H1 (cell line): Measurements from ENCODE around the gene SMC6. TPM values are rescaled to one million over a fixed set of nuclear protein-coding genes. Genes with fewer than 3 reads are reported as not detected.

Experiments used
- CTCF ChIA-PET: fragments of 300-600 bp; sonication (Branson Sonifier 250); formaldehyde crosslinking; loops from one replicate; lab custom pipeline; 2021; ENCODE audit not compliant: partially characterized antibody; lab: Charles Lee
- POLR2A ChIA-PET: fragments of 300-600 bp; sonication (Branson Sonifier 250); formaldehyde crosslinking; loops from one replicate; lab custom pipeline; 2021; ENCODE audit warnings: inconsistent platforms; ENCODE audit not compliant: partially characterized antibody; lab: Charles Lee
- DNase-seq, 2 experiments: peaks; one replicate each; pipeline versions ENCODE4 v3.0.0 to v3.0.0-alpha.2; 2010 to 2022; ENCODE audit warnings: low spot score in 2 of 2, low read depth in 1 of 2, mixed read lengths in 1 of 2
- FAIRE-seq: peaks from 2 replicates; lab custom pipeline; 2011; peaks lifted over from hg19 to GRCh38; lab: Jason Lieb, UNC
- H2AFZ ChIP-seq: 2 replicates; pipeline ENCODE4 v1.8.1; 2012; ENCODE audit warnings: low read length, inconsistent platforms
- H2AK5ac ChIP-seq: 2 replicates; pipeline ENCODE4 v1.6.1; 2013; ENCODE audit warnings: low read depth, low read length
- H2BK120ac ChIP-seq: replicated peaks from 2 replicates; pipeline ENCODE3; 2013; ENCODE audit warnings: low read depth, low read length, inconsistent platforms
- H2BK12ac ChIP-seq: 2 replicates; pipeline ENCODE4 v1.6.1; 2013; ENCODE audit warnings: low read depth, low read length
- H2BK15ac ChIP-seq: 2 replicates; pipeline ENCODE4 v1.6.1; 2013; ENCODE audit warnings: low read length
- H2BK20ac ChIP-seq: 2 replicates; pipeline ENCODE4 v1.6.1; 2013; ENCODE audit warnings: low read length
- H2BK5ac ChIP-seq: 2 replicates; pipeline ENCODE4 v1.6.1; 2013; ENCODE audit warnings: low read depth, low read length
- H3K14ac ChIP-seq: 2 replicates; pipeline ENCODE4 v1.6.1; 2013; ENCODE audit warnings: inconsistent platforms; ENCODE audit not compliant: insufficient read length
- H3K18ac ChIP-seq: 2 replicates; pipeline ENCODE4 v1.6.1; 2013; ENCODE audit warnings: low read length; ENCODE audit errors: extremely low read depth
- H3K23ac ChIP-seq: 2 replicates; pipeline ENCODE4 v1.6.1; 2013; ENCODE audit warnings: inconsistent platforms; ENCODE audit not compliant: insufficient read length
- H3K23me2 ChIP-seq: 2 replicates; pipeline ENCODE4 v1.6.1; 2013; ENCODE audit warnings: low read depth, low read length
- H3K27ac ChIP-seq: 2 replicates; pipeline ENCODE4 v1.6.1; 2011; ENCODE audit warnings: low read depth, low read length, inconsistent platforms
- H3K27me3 ChIP-seq, 4 experiments: replicated peaks in 1 of 4; 1 replicate in 1 of 4; 2 replicates in 3 of 4; pipeline versions ENCODE4 v1.6.1 to v1.8.1; 2011 to 2013; ENCODE audit warnings: low read length in 3 of 4, mild to moderate bottlenecking in 3 of 4, inconsistent platforms in 2 of 4, mixed read lengths in 2 of 4, moderate library complexity in 1 of 4; ENCODE audit not compliant: control insufficient read depth in 3 of 4, insufficient read depth in 3 of 4; ENCODE audit errors: extremely low read depth in 1 of 4
- H3K36me3 ChIP-seq, 4 experiments: 2 replicates each; pipeline versions ENCODE4 v1.6.1 to v1.8.1; 2011 to 2013; ENCODE audit warnings: mild to moderate bottlenecking in 4 of 4, low read length in 3 of 4, moderate library complexity in 2 of 4, control low read depth in 1 of 4, inconsistent platforms in 1 of 4; ENCODE audit not compliant: insufficient read depth in 4 of 4, control insufficient read depth in 2 of 4
- H3K4ac ChIP-seq: replicated peaks from 2 replicates; pipeline ENCODE3; 2013; ENCODE audit warnings: low read length, low read depth, mixed read lengths, inconsistent platforms; ENCODE audit not compliant: insufficient read length
- H3K4me1 ChIP-seq, 4 experiments: replicated peaks in 1 of 4; 1 replicate in 1 of 4; 2 replicates in 3 of 4; pipeline versions ENCODE4 v1.6.1 to v1.8.1; 2011 to 2013; ENCODE audit warnings: low read length in 3 of 4, inconsistent platforms in 2 of 4, mixed read lengths in 1 of 4; ENCODE audit not compliant: insufficient read depth in 4 of 4, control insufficient read depth in 3 of 4
- H3K4me2 ChIP-seq, 2 experiments: 2 replicates each; pipeline versions ENCODE4 v1.6.1 to v1.8.1; 2011 to 2013; ENCODE audit warnings: low read depth in 2 of 2, low read length in 2 of 2, control low read depth in 1 of 2, inconsistent platforms in 1 of 2, mild to moderate bottlenecking in 1 of 2; ENCODE audit not compliant: insufficient read depth in 1 of 2
- H3K4me3 ChIP-seq, 4 experiments: fragments of 200-600, 300-600 bp in 1 of 4; sonication (generic), shearing (Covaris generic), sonication (Bioruptor Twin) in 1 of 4; 2 replicates each; pipeline versions ENCODE4 v1.5.1 to v1.8.1; 2011 to 2016; ENCODE audit warnings: low read length in 4 of 4, low read depth in 3 of 4, control low read depth in 2 of 4, inconsistent platforms in 2 of 4, mild to moderate bottlenecking in 2 of 4, mixed read lengths in 1 of 4, moderate library complexity in 1 of 4; ENCODE audit not compliant: insufficient read depth in 2 of 4; ENCODE audit errors: extremely low read depth in 1 of 4
- H3K56ac ChIP-seq: replicated peaks from 2 replicates; pipeline ENCODE3; 2013; ENCODE audit warnings: low read depth, mild to moderate bottlenecking, mixed read lengths, low read length, inconsistent platforms; ENCODE audit not compliant: insufficient read length
- H3K79me1 ChIP-seq: 2 replicates; pipeline ENCODE4 v1.6.1; 2013; ENCODE audit warnings: low read depth, low read length, control low read depth
- H3K79me2 ChIP-seq, 2 experiments: 2 replicates each; pipeline versions ENCODE4 v1.6.1 to v1.8.1; 2012 to 2013; ENCODE audit warnings: low read length in 2 of 2, mild to moderate bottlenecking in 2 of 2, inconsistent platforms in 1 of 2; ENCODE audit not compliant: insufficient read depth in 2 of 2, control insufficient read depth in 1 of 2
- H3K9ac ChIP-seq, 4 experiments: replicated peaks in 1 of 4; 1 replicate in 1 of 4; 2 replicates in 3 of 4; pipeline versions ENCODE4 v1.6.1 to v1.8.1; 2011 to 2013; ENCODE audit warnings: low read depth in 3 of 4, low read length in 3 of 4, control low read depth in 2 of 4, mild to moderate bottlenecking in 2 of 4, moderate library complexity in 2 of 4, inconsistent platforms in 1 of 4; ENCODE audit errors: extremely low read depth in 1 of 4
- H3K9me3 ChIP-seq, 2 experiments: 2 replicates each; pipeline versions ENCODE4 v1.6.1 to v1.8.1; 2012 to 2013; ENCODE audit warnings: mild to moderate bottlenecking in 2 of 2, moderate library complexity in 2 of 2, control low read depth in 1 of 2, inconsistent platforms in 1 of 2, low read depth in 1 of 2, low read length in 1 of 2, mixed read lengths in 1 of 2; ENCODE audit not compliant: insufficient read depth in 2 of 2
- H4K20me1 ChIP-seq, 2 experiments: replicated peaks in 1 of 2; 2 replicates each; pipeline versions ENCODE3 to v1.8.1; 2011 to 2013; ENCODE audit warnings: inconsistent platforms in 2 of 2, low read length in 2 of 2, mild to moderate bottlenecking in 1 of 2; ENCODE audit not compliant: insufficient read depth in 2 of 2, control insufficient read depth in 1 of 2
- H4K5ac ChIP-seq: 2 replicates; pipeline ENCODE4 v1.6.1; 2013; ENCODE audit warnings: low read length, low read depth, mixed read lengths, inconsistent platforms; ENCODE audit not compliant: insufficient read length
- H4K8ac ChIP-seq: 2 replicates; pipeline ENCODE4 v1.8.0; 2013; ENCODE audit warnings: mild to moderate bottlenecking, moderate library complexity, low read length, inconsistent platforms; ENCODE audit not compliant: insufficient read depth; ENCODE audit errors: extremely low read depth
- H4K91ac ChIP-seq: replicated peaks from 2 replicates; pipeline ENCODE3; 2013; ENCODE audit warnings: low read length, mixed read lengths, inconsistent platforms; ENCODE audit not compliant: insufficient read length
- GTF2F1 ChIP-seq: IDR thresholded peaks from 2 replicates; pipeline ENCODE4 v1.6.1; 2012; ENCODE audit warnings: low read depth, low read length, improper control_type of control experiment, borderline replicate concordance
- JUND ChIP-seq: IDR thresholded peaks from 2 replicates; pipeline ENCODE4 v1.6.1; 2011; ENCODE audit warnings: mild to moderate bottlenecking, improper control_type of control experiment, low read length
- RBBP5 ChIP-seq: IDR thresholded peaks from 2 replicates; pipeline ENCODE4 v1.7.1; 2012; ENCODE audit warnings: low read depth, mild to moderate bottlenecking, inconsistent platforms, low read length, moderate library complexity, borderline replicate concordance
- TBP ChIP-seq: IDR thresholded peaks from 2 replicates; pipeline ENCODE4 v1.6.1; 2011; ENCODE audit warnings: low read depth, low read length, improper control_type of control experiment
- WGBS, 2 experiments: shearing (Covaris generic) in 1 of 2; methylation state at CpG; one replicate each; pipeline versions ENCODE4 v1.1.6 to v1.1.7; 2013 to 2015; ENCODE audit warnings: low lambda C conversion rate in 2 of 2, mixed read lengths in 2 of 2, inconsistent platforms in 1 of 2, low coverage in 1 of 2, missing lambda C conversion rate in 1 of 2; ENCODE audit not compliant: insufficient replicate concordance in 2 of 2, insufficient coverage in 1 of 2, insufficient read length in 1 of 2; ENCODE audit errors: extremely low coverage in 1 of 2, missing lambda C conversion rate in 1 of 2; 5-methylcytosine and 5-hydroxymethylcytosine counted together
- polyA plus RNA-seq, 7 experiments: library from polyadenylated mRNA; depleted of rRNA in 3 of 7; stranded (reverse) in 5 of 7; unstranded in 2 of 7; fragments of >200 nt in 5 of 7; fragments of 200-250 nt in 2 of 7; gene quantifications; 1 replicate in 5 of 7; 2 replicates in 1 of 7; 4 replicates in 1 of 7; pipeline versions ENCODE4 v1.2.1 to v1.2.3, GENCODE V29; 2011 to 2013; ENCODE audit warnings: missing spikeins in 2 of 7, mixed read lengths in 2 of 7
- total RNA-seq: library from RNA; stranded (reverse); fragmentation: NEBNext Ultra II Directional; extraction: Animal tissue kit (Norgen Biotek cat#: 25700); gene quantifications from 2 replicates; pipeline ENCODE4 v1.2.1, GENCODE V29; 2021

The SMC6 gene
- total and polyA plus RNA-seq, 2 of the 8 experiments (the other 6 are each of a cell fraction or from before 2014, with no cell fraction given): 9.7 to 49.5 TPM

DNA sequence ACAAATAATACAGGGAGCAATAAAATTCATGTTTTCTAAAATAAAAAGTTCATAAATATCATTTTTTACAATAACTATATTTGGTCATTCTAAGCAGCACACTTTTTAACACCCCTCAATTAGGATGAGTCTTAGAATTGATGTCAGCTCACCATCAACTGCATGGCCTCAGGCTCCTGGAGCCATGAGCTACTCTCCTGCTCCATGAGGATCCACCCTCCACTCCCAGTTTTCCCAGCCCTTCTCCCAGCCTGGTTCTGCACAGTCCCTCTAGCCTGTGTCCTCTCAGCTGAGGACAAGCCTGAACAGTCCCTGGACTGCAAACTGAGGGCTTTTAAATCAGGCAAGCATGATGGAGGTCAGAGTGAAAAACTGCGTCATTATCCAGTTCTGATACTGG lies 89.1 kb downstream of the SMC6 start:
- POLR2A ChIA-PET: no interaction called here
- H2BK5ac ChIP-seq: no peak overlapping the region

More for the DNA sequence above, 89.1 kb downstream of the SMC6 start:
- no peak overlapping the region for H2BK15ac ChIP-seq
- no peaks in the 10 kb centered on the region for H3K4me1 ChIP-seq
- no peak overlapping the region for H3K4me3 ChIP-seq
- H4K5ac ChIP-seq: no peak overlapping the region
- CTCF ChIA-PET: interaction anchor here (0.6 to 11.1 kb wide), 5 partner anchors 10 to 348 kb away, joined by 3 to 119 read pairs (median 4); no protein-coding TSS in a partner anchor
- no peak overlapping the region for H3K14ac ChIP-seq
- H4K20me1 ChIP-seq: no peaks in the 10 kb centered on the region
- H2AK5ac ChIP-seq: no peak overlapping the region
- no peaks in the 10 kb centered on the region for H3K79me1 ChIP-seq
- no peak overlapping the region for H2BK120ac ChIP-seq
- no peak overlapping the region for H3K18ac ChIP-seq
- no peaks in the 10 kb centered on the region for H3K27me3 ChIP-seq
- H2BK12ac ChIP-seq: no peak overlapping the region
- no peak overlapping the region for H4K8ac ChIP-seq
- TF ChIP-seq JUND (no peak), RBBP5 (no peak), GTF2F1 (no peak), TBP (no peak)
- TF ChIP-seq, all 59 proteins: peak for 0
- no peak overlapping the region for H4K91ac ChIP-seq
- no peak overlapping the region for H3K9ac ChIP-seq
- FAIRE-seq (no peak), DNase-seq (no peak)
- H2BK20ac ChIP-seq: no peak overlapping the region
- no peaks in the 10 kb centered on the region for H3K79me2 ChIP-seq
- no peak overlapping the region for H3K4me2 ChIP-seq
- no peak overlapping the region for H3K56ac ChIP-seq
- H3K36me3 ChIP-seq: peaks cover 3 to 57% (median 23%) of the 10 kb centered on the region in 4 experiments; a peak in 7 of 8 replicates
- H2AFZ ChIP-seq: no peak overlapping the region
- H3K23ac ChIP-seq: no peak overlapping the region
- 92% methylated on average over 1 of the region's 1 CpG; no CpG with 5 or more reads in 1 of the 2 experiments for WGBS, 2 experiments
- H3K23me2 ChIP-seq: no peaks in the 10 kb centered on the region; the same call in 1 of the 2 replicates
- H3K9me3 ChIP-seq: no peaks in the 10 kb centered on the region
- H3K4ac ChIP-seq: no peak overlapping the region
- no peak overlapping the region for H3K27ac ChIP-seq
